ENCODE measurements around the gene LSAMP.

GRCh38 chr3:115843206-115843605, 602.1 kb downstream of the LSAMP start:
- no peak for TF ChIP-seq CTCF (IDR thresholded peaks at IDR 0.05)
- no peak for TF ChIP-seq EZH2 (IDR thresholded peaks at IDR 0.05; ENCODE audit: borderline replicate concordance, insufficient read depth, low read depth, low read length, poor library complexity, severe bottlenecking)
